HepG2 (cell line): ENCODE results near the gene PLXND1. TPM values are rescaled to one million over a fixed set of nuclear protein-coding genes. Genes with fewer than 3 reads are reported as not detected.

ENCODE experiments used
- ATF6 ChIP-seq: sonication (generic); formaldehyde crosslinking; conservative IDR thresholded peaks from 2 replicates; pipeline ENCODE4 v1.4.0; 2020; ENCODE audit warnings: missing genetic modification reagents
- FUBP1 ChIP-seq: sonication (generic); formaldehyde crosslinking; IDR thresholded peaks from 2 replicates; pipeline ENCODE4 v1.5.1; 2020; ENCODE audit warnings: missing genetic modification reagents, mild to moderate bottlenecking, borderline replicate concordance
- HDAC1 ChIP-seq: sonication (generic); formaldehyde crosslinking; IDR thresholded peaks from 2 replicates; pipeline ENCODE4 v1.5.1; 2020; ENCODE audit warnings: mild to moderate bottlenecking, missing genetic modification reagents
- HMGA1 ChIP-seq: sonication (generic); formaldehyde crosslinking; conservative IDR thresholded peaks from 2 replicates; pipeline ENCODE4 v1.4.0; 2020; ENCODE audit warnings: missing genetic modification reagents
- NFIC ChIP-seq: IDR thresholded peaks from 2 replicates; pipeline ENCODE4 v1.6.1; 2012; ENCODE audit warnings: mild to moderate bottlenecking, low read length, inconsistent platforms
- SETDB1 ChIP-seq: sonication (generic); formaldehyde crosslinking; IDR thresholded peaks from 2 replicates; pipeline ENCODE4 v1.5.1; 2020; ENCODE audit warnings: missing genetic modification reagents, mild to moderate bottlenecking, borderline replicate concordance
- SSRP1 ChIP-seq: IDR thresholded peaks from 2 replicates; pipeline ENCODE4 v1.6.1; 2016; ENCODE audit warnings: control low read depth
- THAP9 ChIP-seq: sonication (generic); formaldehyde crosslinking; IDR thresholded peaks from 2 replicates; pipeline ENCODE4; 2020; ENCODE audit warnings: missing genetic modification reagents, mild to moderate bottlenecking, borderline replicate concordance
- UBTF ChIP-seq: sonication (generic); formaldehyde crosslinking; IDR thresholded peaks from 2 replicates; pipeline ENCODE4 v1.4.0; 2020; ENCODE audit warnings: mild to moderate bottlenecking, missing genetic modification reagents
- ZMAT5 ChIP-seq: sonication (generic); formaldehyde crosslinking; IDR thresholded peaks from 2 replicates; pipeline ENCODE4 v1.5.0; 2020; ENCODE audit warnings: mild to moderate bottlenecking, low read depth, missing genetic modification reagents, borderline replicate concordance
- ZNF138 ChIP-seq: sonication (generic); formaldehyde crosslinking; IDR thresholded peaks from 2 replicates; pipeline ENCODE4 v1.5.0; 2020; ENCODE audit warnings: mild to moderate bottlenecking, low read depth, missing genetic modification reagents
- ZNF570 ChIP-seq: sonication (generic); formaldehyde crosslinking; IDR thresholded peaks from 2 replicates; pipeline ENCODE4 v1.4.0; 2020; ENCODE audit warnings: mild to moderate bottlenecking, missing genetic modification reagents, borderline replicate concordance
- ZNF639 ChIP-seq: conservative IDR thresholded peaks from 2 replicates; pipeline ENCODE4 v1.6.1; 2018; ENCODE audit warnings: missing genetic modification reagents
- polyA plus RNA-seq, 8 experiments: library from polyadenylated mRNA; depleted of rRNA in 3 of 8; stranded (reverse) in 7 of 8; unstranded in 1 of 8; fragments of >200 nt; fragmentation: Illumina TruSeq in 4 of 8; extraction: Trizol in 4 of 8; gene quantifications; 2 replicates each; pipeline versions ENCODE4 v1.2.1 to v1.2.3, GENCODE V29; 2011 to 2016; ENCODE audit warnings: low read depth in 4 of 8, missing spikeins in 1 of 8, mixed read lengths in 1 of 8; ENCODE audit not compliant: insufficient read depth in 1 of 8
- total RNA-seq, 5 experiments: library from RNA; depleted of rRNA; stranded (reverse); fragments of >200 nt; fragmentation: Illumina TruSeq; extraction: Trizol; gene quantifications; 2 replicates each; pipeline ENCODE4 v1.2.3, GENCODE V29; 2016; ENCODE audit warnings: low read depth in 1 of 5
- TF ChIP-seq, protein P1 (sequence below): sonication (generic); formaldehyde crosslinking; conservative IDR thresholded peaks from 2 replicates; pipeline ENCODE4 v1.4.0; 2020; ENCODE audit warnings: missing genetic modification reagents

The PLXND1 gene
- total and polyA plus RNA-seq, 2 of the 13 experiments (the other 11 are each of a cell fraction or from before 2014, with no cell fraction given): 15.9 to 42.0 TPM

DNA sequence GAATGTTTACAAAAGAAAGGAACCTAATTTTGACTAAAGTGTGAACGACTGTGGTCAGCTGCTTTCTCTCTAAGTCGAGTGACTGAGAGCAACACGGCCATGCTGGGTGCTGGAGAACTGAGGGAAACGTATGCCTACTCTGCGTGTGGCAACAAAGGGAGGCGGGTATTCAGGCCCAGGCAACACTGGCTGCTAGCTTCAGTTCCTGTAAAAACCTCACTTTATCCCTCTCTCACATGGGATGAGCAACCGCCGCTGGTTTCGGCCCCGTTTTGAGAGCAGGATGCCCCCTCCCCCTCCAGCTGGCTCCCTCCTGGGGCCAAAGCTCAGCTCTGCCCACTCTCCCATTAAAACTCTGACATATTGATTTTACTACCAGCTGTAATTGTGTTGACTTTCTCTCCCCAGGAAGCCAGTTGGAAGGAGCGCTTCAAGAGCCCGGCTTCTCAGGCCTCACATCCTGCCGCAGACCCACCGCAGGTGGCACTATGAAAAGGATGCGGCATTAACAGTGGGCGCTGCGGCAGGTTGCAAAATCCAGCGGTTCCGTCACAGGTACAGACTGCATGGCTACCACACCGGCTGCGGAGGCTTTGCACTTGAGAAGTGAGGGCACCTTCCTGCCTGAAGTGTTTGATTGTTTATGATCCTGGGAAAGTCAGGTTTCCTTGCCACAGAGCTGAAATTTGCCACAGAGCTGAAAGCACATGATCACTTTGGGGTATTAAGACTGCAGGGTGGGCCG, 12.7 kb downstream of the PLXND1 start (continued):
- no peak for TF ChIP-seq THAP9 (CRISPR knock-in tag)
- no peak for TF ChIP-seq ZMAT5 (CRISPR knock-in tag)
- TF ChIP-seq FUBP1 (CRISPR knock-in tag): no peak
- TF ChIP-seq, protein P1, sequence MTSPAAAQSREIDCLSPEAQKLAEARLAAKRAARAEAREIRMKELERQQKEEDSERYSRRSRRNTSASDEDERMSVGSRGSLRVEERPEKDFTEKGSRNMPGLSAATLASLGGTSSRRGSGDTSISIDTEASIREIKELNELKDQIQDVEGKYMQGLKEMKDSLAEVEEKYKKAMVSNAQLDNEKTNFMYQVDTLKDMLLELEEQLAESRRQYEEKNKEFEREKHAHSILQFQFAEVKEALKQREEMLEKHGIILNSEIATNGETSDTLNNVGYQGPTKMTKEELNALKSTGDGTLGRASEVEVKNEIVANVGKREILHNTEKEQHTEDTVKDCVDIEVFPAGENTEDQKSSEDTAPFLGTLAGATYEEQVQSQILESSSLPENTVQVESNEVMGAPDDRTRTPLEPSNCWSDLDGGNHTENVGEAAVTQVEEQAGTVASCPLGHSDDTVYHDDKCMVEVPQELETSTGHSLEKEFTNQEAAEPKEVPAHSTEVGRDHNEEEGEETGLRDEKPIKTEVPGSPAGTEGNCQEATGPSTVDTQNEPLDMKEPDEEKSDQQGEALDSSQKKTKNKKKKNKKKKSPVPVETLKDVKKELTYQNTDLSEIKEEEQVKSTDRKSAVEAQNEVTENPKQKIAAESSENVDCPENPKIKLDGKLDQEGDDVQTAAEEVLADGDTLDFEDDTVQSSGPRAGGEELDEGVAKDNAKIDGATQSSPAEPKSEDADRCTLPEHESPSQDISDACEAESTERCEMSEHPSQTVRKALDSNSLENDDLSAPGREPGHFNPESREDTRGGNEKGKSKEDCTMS (CRISPR knock-in tag): no peak
- peak; percentile 93 for TF ChIP-seq HDAC1
- TF ChIP-seq SETDB1 (CRISPR knock-in tag): no peak
- TF ChIP-seq ZNF639 (CRISPR knock-in tag): no peak; the same call in 1 of the 2 replicates
- TF ChIP-seq HMGA1 (CRISPR knock-in tag): no peak
- no peak for TF ChIP-seq ZNF570 (CRISPR knock-in tag)
- TF ChIP-seq ATF6: no peak
- TF ChIP-seq UBTF (CRISPR knock-in tag): peak; percentile 85
- no peak for TF ChIP-seq ZNF138 (CRISPR knock-in tag)
- peak; percentile 68; the same call in 1 of the 2 replicates for TF ChIP-seq NFIC
- no peak for TF ChIP-seq SSRP1 (CRISPR knock-in tag)
